HG03354 (cell line): Measurements from ENCODE around the gene ARHGAP5.
"Not testable (repeated sequence)": the region's sequence is repeated elsewhere in the genome, so short reads cannot be mapped to it uniquely, and the experiment has no call there.

Experiments
- ATAC-seq: cut with Tn5 transposase; IDR thresholded peaks from one replicate; pipeline ENCODE4 v1.9.1; 2021; ENCODE audit warnings: mild to moderate bottlenecking; ENCODE audit not compliant: unreplicated experiment, poor library complexity, severe bottlenecking

Gene ARHGAP5

DNA sequence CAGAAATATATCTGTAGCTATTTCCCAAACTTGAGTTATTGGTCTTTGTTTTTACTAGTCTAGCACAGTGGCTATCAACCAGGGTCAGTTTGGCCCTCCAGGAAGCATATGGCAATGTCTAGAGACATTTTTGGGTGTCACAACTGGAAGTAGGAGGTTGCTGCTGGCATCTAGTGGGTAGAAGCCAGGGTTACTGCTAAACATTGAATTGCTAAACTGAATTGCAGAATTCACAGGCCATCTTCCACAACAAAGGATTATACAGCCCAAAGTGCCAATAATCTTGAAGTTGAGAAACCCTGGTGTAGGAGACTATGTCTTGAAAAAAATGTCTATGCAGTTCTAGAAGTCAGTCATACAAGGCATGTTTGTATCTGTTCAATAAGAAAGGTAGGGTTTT is 27.7 kb downstream of the ARHGAP5 start:
- ATAC-seq = no peak

DNA sequence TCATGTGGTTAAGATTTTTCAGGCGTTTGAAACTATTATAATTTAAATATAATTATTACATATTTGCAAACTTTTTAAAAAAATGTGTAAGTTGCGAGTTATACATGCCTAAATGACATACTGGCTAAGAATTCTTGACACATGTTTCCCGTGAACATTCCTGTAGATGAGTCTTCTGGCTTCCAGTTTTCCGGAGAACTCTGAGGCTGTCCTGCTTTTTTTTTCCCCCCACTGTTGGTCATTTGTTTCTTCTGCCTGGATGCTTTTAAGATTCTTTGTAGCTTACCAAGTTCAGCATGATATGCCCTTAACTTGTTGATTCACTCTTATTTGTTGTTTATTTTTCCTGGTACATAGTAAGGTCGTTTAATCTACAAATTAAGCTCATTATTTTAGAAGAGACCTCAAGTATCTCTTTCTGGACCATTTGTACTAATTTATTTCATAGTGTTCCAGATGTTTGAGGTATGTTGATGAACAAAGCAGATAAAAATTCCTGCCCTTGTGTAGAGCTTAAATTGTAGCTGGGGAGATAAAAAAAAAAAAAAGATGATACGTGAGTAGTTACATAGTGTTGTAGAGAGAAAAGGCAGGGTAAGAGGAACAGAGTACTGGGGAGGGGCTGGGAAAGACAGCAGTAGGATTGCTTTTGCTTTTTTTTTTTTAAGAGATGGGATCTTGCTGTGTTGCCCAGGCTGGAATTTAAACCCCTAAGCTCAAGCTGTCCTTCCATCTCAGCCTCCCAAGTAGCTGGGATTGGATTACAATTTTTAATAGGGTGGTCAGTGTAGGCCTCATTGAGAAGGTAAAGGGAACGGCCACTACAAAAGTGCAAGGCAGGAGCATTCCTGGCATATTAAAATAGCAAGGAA is 32.8 kb downstream of the ARHGAP5 start:
- ATAC-seq = no peak

DNA sequence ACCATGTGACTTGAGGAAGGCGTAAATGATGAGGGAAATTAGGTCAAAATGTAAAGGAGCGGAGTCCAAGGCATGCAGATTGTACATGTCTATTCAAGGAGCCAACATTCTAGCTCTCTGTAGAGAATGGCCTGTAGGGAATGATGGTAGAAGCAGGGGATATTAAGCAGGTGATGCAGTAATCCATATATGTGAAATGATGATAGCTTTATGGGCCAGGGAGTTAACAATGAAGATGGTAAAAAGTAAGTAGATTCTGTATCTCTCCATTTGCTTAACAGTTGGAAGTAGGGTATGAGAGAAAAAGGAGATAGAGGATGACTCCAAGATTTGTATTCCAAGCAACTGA is 33.4 kb downstream of the ARHGAP5 start:
- no peak for ATAC-seq

DNA sequence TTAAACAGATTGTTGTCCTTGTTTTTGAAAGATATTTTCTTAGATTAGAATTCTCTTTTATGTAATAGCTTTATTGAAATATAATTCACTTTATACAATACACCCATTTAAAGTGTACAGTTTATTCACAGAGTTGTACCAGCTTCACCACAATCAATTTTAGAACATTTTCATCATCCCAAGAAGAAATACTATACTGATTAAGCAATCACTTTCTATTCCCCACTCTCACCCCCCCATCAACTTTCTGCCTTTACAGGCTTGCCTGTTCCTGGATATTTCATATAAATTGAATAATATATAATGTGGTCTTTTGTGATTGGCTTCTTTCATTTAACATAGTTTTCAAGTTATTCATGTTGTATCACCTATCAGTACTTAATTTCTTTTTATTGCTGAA is 44.4 kb downstream of the ARHGAP5 start:
- no peak for ATAC-seq

DNA sequence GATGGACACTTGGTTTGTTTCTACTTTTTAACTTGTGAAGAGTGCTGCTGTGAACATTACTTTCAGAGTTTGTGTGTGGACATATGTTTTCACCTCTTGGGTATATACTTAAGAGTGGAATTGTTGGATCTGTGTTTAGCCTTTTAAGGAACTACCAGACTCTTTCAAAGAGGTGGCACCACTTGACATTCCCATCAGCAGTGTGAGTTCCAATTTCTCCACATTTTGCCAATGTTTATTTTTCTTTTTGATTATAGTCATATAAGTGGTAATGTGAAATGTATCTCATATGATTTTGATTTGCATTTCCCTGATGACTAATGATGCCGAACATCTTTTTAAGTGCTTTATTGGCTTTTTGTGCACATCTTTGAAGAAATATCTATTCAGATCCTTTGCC is 44.8 kb downstream of the ARHGAP5 start:
- ATAC-seq = no peak

DNA sequence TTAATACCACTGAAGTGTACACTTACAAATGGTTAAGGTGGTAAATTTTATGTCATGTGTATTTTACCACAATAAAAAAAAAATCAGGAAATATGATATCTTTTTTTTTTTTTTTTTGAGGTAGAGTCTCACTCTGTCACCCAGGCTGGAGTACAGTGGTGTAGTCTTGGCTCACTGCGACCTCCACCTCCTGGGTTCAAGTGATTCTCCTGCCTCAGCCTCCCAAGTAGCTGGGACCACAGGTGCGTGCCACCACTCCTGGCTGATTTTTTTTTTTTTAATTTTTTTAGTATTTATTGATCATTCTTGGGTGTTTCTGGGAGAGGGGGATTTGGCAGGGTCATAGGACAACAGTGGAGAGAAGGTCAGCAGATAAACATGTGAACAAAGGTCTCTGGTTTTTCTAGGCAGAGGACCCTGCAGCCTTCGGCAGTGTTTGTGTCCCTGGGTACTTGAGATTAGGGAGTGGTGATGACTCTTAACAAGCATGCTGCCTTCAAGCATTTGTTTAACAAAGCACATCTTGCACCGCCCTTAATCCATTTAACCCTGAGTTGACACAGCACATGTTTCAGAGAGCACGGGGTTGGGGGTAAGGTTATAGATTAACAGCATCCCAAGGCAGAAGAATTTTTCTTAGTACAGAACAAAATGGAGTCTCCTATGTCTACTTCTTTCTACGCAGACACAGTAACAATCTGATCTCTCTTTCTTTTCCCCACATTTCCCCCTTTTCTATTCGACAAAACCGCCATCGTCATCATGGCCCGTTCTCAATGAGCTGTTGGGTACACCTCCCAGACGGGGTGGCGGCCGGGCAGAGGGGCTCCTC is 50.0 kb downstream of the ARHGAP5 start:
- ATAC-seq = not testable (repeated sequence)

DNA sequence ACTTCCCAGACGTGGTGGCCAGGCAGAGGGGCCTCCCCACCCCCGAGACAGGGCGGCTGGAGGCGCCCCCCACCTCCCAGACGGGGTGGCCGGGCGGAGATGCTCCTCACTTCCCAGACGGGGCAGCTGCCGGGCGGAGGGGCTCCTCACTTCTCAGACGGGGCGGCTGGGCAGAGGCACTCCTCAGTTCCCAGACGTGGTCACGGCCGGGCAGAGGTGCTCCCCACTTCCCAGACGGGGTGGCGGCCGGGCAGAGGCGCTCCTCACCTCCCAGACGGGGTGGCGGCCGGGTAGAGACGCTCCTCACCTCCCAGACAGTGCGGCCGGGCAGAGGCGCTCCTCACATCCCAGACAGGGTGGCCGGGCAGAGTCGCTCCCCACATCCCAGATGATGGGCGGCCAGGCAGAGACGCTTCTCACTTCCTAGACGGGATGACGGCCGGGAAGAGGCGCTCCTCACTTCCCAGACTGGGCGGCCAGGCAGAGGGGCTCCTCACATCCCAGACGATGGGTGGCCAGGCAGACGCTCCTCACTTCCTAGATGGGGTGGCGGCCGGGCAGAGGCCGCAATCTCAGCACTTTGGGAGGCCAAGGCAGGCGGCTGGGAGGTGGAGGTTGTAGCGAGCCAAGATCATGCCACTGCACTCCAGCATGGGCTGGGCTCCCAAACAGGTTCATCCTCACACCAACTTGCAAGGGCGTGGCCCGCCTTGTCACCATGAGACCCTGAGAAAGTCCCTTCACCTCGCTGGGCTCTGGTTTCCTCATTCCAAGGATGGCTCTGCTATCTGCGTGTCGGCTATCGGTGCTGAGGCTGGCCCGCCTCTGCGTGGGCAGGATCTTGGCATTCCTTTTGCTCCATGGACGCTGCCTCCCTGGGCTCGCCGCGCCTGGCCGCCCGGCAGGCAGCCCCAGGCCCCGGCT is 50.9 kb downstream of the ARHGAP5 start:
- ATAC-seq = not testable (repeated sequence)

DNA sequence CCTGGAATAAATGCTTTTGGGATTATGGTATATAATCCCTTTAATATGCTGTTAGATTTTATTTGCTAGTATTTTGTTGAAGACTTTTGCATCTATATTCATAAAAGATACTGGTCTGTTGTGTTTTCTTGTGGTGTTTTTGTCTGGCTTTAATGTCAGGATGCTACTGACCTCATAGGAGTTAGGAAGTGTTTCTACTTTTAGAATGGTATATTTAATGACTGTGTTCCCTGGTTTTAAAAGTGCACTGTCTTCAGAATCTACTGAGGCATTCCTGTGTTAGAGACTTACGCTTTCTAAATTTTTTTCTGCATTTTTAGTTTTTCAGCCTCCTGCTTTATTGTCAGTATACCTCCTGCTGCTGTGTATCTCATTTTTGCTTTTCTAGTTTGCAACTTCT is 51.6 kb downstream of the ARHGAP5 start:
- no peak for ATAC-seq

DNA sequence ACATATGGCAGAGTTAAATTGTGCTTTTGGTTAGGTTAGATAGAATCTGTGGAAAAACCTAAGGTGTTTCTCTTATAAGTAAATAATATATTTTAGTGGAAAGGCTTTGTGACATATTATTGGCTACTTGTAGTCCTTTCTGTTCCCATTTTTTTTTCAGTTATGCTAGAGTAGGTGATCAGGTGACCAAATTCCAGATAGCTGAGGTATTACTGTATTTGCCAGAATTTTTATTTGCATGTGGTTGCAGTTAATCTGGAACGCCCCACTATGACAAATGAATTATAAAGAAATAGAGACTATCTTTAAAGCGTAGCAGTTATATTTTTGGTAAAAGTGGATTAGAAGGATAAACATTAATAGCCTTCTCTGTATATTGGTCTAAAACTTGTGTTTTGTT is 52.0 kb downstream of the ARHGAP5 start:
- ATAC-seq = no peak

DNA sequence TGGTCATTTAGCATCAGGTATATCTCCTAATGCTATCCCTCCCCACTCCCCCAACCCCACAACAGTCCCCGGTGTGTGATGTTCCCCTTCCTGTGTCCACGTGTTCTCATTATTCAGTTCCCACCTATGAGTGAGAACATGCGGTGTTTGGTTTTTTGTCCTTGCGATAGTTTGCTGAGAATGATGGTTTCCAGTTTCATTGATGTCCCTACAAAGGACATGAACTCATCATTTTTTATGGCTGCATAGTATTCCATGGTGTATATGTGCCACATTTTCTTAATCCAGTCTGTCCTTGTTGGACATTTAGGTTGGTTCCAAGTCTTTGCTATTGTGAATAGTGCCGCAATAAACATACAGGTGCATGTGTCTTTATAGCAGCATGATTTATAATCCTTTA is 54.6 kb downstream of the ARHGAP5 start:
- ATAC-seq = not testable (repeated sequence)

DNA sequence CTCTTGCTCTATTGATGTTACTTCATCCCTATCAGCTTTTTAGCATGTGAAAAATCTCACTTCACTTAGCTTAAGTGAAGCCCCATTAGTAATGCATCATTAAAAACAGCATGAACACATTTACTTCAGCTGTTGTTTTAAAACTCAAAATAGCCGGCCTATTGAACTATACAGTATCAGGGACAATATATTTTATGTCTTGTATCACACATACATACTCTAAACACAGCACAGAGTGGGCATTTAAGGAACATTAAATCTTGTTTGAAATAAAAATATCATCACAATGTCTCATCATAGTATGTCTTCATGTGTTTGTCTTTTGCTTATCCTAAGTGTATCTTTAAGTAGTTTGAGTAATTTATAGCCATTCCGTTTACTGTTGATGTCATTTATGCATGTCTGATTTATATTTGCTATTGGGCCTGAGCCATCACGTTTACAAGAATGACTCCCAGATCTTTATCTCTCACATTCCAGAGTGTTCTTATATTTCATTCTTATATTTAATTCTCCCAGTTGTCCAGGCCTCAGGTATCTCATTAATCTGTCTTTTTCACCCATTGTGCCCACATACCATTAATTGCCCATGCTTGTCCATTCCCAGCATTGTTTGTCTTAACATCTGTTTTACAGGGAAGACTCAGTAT is 57.5 kb downstream of the ARHGAP5 start:
- no peak for ATAC-seq

DNA sequence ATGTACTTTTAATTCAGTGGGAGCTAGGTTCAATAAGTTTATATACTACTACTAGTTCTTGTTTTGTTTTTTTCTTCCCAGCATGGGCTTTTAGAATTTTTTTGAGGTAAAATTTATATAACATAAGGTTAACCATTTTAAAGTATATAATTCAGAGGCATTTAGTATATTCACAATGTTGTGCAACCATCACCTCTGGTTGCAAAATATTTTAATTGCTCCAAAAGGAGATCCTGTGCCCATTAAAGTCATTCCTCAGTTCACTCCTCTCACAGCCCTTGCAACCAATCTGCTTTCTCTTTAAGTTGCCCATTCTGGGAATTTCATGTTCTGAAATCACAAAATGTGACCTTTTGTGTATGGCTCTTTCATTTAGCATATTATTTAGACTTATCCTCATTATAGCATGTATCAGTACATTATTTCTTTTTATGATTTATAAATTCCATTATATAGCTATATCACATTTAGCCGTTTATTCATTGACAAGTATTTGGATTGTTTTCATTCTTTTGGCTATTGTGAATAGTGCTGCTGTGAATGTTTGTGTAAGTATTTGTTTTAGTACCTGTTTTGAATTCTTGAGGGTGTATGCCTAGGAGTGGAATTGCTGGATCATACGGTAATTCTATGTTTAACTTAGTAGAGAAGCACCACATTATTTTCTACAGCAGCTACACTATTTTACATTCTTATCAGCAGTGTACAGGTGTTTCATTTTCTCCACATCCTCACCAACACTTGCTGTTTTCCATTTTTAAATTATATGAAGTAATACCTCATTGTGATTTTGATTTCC is 59.1 kb downstream of the ARHGAP5 start:
- no peak for ATAC-seq

DNA sequence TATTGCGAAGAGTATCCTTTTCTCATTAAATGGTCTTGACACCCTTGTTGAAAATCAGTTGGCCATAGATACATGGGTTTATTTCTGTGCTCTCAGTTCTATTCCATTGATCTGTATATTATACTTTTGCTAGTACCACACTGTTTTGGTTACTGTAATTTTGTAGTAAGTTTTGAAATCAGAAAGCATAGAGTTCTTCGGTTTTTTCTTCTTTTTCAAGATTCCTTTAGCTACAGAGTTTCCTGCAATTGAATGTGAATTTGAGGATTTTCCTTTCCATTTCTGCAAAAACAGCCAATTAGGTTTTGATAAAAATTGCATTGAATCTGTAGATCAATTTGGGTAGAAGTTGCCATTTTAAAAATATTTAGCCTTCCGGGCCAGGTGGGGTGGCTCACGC is 60.2 kb downstream of the ARHGAP5 start:
- ATAC-seq = no peak

DNA sequence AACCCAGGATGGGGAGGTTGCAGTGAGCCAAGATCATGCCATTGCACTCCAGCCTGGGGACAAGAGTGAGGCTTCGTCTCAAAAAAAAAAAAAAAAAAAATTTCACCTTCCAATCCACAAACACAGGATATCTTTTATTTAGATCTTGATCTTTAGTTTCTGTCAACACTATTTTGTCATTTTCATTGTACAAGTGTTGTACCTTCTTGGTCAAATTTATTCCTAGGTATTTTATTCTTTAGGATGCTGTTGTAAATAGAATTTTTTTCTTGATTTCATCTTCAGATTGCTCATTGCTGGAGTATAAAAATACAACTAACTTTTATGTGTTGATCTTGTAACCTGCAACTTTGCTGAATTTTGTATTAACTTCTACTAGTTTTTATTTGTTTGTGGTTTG is 60.8 kb downstream of the ARHGAP5 start:
- ATAC-seq = no peak

DNA sequence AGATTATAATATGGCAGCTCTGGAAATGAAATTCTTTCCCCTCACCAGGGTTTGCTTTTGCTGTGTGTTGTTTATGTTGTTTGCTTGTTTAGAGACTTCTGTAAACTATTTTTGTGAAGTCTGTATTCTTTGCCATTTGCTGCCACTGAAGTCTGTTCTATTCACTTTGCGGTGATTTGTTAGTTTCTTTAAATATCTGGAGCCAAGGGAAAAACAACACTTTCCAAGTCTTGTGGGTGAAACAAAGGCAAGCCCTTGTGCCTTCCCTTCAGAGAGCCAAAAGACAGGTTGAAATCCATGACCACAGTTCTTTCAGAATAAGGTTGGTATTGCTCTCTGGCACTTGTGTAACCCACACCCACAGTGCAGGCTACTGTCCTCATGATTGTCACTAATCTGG is 65.2 kb downstream of the ARHGAP5 start:
- no peak for ATAC-seq

DNA sequence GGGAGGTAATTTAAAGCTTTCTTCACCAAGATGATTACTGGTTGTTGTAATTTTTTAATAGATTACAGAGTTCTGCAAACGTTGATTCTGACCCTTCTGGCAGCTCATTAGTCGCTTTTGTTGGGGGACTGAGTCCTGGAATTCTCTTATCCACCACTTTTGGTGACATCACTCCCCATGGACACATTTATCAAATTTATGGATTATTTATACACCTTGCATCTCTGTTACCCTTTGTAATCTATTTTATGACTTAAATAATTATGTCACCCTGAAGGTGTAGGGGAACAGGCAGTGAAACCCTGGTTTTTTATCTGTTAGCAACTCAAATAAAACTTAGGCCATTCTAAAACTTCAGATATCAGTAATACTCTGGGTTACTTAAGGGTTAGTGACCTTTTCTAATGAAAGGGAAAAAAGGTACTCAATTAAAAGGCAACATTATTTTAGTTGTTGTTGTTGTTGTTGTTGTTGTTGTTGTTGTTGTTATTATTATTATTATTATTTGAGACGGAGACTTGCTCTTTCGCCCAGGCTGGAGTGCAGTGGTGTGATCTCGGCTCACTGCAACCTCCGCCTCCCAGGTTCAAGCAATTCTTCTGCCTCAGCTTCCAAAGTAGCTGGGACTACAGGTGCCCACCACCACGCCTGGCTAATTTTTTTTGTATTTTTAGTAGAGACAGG is 65.8 kb downstream of the ARHGAP5 start:
- no peak for ATAC-seq

DNA sequence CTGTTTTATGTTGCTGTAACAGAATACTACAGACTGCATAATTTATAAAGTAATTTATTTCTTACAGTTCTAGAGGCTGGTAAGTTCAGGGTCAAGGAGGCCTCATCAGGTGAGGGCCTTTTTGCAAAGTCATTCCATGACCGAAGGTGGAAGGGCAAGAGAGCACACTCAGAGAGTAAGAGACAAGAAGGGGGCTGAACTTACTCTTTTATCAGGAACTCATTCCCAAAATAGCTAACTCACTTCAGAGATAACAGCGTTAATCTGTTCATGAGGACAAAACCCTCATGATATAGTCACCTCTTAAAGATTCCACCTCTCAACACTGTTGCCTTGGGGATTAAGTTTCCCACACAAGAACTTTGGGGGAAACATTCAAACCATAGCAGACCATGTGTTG is 73.3 kb downstream of the ARHGAP5 start:
- no peak for ATAC-seq

DNA sequence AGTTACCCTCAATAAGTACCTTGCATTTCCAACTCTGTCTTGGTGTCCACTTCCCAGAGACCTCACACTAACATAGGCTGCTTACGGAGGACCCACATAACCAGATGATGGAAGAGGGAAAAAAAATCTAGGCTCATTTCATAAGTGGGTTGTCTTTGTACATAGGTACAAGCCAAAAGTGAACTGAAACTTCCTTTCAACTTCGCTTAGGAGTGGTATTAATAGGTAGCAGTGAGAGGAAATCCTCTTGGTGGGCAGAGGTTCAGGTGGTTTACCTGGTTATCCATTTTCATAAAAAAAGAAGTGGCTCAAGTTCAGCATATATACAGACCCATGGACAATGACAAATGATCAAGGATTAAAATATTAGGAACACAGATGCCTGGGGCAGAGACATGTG is 88.9 kb downstream of the ARHGAP5 start:
- ATAC-seq = no peak
